Measurements from ENCODE around the gene SLC25A25. TPM values are rescaled to one million over a fixed set of nuclear protein-coding genes. Genes with fewer than 3 reads are reported as not detected.

Gene SLC25A25
- total and polyA plus RNA-seq, 2 of the 8 experiments (the other 6 are each of a cell fraction or from before 2014, with no cell fraction given), result 6.5 to 18.5 TPM

DNA sequence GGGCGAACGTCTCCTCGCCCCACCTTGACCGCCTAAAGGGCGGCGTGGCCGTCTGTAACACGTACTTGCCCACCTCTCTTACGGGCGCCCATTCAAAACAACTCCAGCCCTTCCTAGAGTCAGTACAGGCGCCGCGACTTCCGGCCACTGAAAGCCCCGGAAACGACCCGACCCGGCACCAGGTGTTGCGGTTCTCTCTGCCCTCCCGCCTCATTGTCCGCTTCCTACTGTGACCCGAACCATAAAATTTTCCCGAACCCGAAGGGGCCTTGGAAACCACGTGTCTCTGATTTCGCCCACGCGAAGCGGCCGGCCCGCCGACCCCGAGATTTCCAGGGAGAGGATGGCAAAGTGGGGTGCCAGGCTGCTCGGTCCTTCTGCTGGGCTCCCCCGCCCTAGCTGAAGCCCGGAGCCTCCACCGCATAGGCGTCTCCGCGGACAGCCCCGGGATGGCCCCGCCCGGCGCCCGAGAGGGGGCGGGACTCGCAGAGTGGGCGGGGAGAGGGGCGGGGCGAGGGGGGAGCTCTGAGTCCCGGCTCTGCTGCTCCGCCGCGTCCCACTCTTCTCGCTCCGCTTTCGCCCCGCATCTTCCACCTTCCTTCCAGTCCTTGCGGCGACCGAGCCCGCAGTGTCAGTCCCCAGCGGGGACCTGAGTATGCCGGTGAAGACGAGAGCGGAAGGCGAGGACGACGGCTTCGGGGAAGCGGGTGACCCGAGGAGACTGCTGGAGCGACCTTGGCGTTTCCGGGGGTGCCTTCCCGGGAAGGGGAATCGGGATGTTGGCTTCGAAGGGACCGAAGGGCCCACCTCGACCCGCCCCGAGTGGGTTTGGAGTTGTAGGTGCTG, 60.2 kb downstream of the SLC25A25 start (continued):
- TF ChIP-seq KDM5A (IDR thresholded peaks at IDR 0.05; ENCODE audit: low read length) (0 out of 2 replicates have a peak, but pooled peaks have one; percentile 26), KDM4A (IDR thresholded peaks at IDR 0.05; ENCODE audit: low read depth, low read length, severe bottlenecking) (peak; percentile 6), BCL11A (IDR thresholded peaks at IDR 0.05; ENCODE audit: low read depth in 2 of 2, low read length in 2 of 2) (no peak), PHF8 (conservative IDR thresholded peaks at IDR 0.05; ENCODE audit: low read depth, low read length) (peak; percentile 42), SIRT6 (IDR thresholded peaks at IDR 0.05; ENCODE audit: low read length) (no peak), CHD1 (IDR thresholded peaks at IDR 0.05; ENCODE audit: low read depth, low read length) (no peak), RXRA (IDR thresholded peaks at IDR 0.05; ENCODE audit: insufficient read depth, low read depth, low read length) (no peak), TEAD4 (IDR thresholded peaks at IDR 0.05; ENCODE audit: low read depth, low read length) (no peak), EGR1 (IDR thresholded peaks at IDR 0.05; ENCODE audit: borderline replicate concordance, low read depth, low read length) (peak; percentile 93), EZH2 (IDR thresholded peaks at IDR 0.05; ENCODE audit: low read depth, low read length, severe bottlenecking) (no peak), NANOG (IDR thresholded peaks at IDR 0.05; ENCODE audit: insufficient read depth, low read depth, low read length, poor library complexity, severe bottlenecking) (peak; percentile 13), CTBP2 (IDR thresholded peaks at IDR 0.05; ENCODE audit: borderline replicate concordance, insufficient read depth, insufficient read length, low read length) (no peak), CBX8 (IDR thresholded peaks at IDR 0.05; ENCODE audit: borderline replicate concordance, low read depth, low read length) (no peak), TAF1 (IDR thresholded peaks at IDR 0.05; ENCODE audit: low read depth, low read length) (no peak; the same call in 1 of the 2 replicates), CTCF (IDR thresholded peaks at IDR 0.05; ENCODE audit: control extremely low read depth in 1 of 3, insufficient read depth in 1 of 3, low read depth in 1 of 3, low read length in 3 of 3) (no peak), YY1 (IDR thresholded peaks at IDR 0.05; ENCODE audit: low read depth, low read length) (no peak), POLR2AphosphoS5 (IDR thresholded peaks at IDR 0.05; ENCODE audit: low read depth, low read length) (0 out of 2 replicates have a peak, but pooled peaks have one; percentile 17), HDAC6 (IDR thresholded peaks at IDR 0.05; ENCODE audit: low read depth, low read length) (no peak), NRF1 (IDR thresholded peaks at IDR 0.05; ENCODE audit: low read depth, low read length) (no peak), SIX5 (IDR thresholded peaks at IDR 0.05; ENCODE audit: low read depth, low read length) (no peak), TBP (IDR thresholded peaks at IDR 0.05; ENCODE audit: low read depth, low read length) (no peak; the same call in 1 of the 2 replicates)
- TF ChIP-seq, protein P1, sequence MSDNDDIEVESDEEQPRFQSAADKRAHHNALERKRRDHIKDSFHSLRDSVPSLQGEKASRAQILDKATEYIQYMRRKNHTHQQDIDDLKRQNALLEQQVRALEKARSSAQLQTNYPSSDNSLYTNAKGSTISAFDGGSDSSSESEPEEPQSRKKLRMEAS (IDR thresholded peaks at IDR 0.05), result peak; percentile 86
